Measurements from ENCODE around the gene CFAP119. TPM values are rescaled to one million over a fixed set of nuclear protein-coding genes. Genes with fewer than 3 reads are reported as not detected.

CFAP119 gene
- total and polyA plus RNA-seq, 10 of the 15 experiments (the other 5 are each of a cell fraction or from before 2014, with no cell fraction given), result 2.2 to 9.4 (median 4.3) TPM

DNA sequence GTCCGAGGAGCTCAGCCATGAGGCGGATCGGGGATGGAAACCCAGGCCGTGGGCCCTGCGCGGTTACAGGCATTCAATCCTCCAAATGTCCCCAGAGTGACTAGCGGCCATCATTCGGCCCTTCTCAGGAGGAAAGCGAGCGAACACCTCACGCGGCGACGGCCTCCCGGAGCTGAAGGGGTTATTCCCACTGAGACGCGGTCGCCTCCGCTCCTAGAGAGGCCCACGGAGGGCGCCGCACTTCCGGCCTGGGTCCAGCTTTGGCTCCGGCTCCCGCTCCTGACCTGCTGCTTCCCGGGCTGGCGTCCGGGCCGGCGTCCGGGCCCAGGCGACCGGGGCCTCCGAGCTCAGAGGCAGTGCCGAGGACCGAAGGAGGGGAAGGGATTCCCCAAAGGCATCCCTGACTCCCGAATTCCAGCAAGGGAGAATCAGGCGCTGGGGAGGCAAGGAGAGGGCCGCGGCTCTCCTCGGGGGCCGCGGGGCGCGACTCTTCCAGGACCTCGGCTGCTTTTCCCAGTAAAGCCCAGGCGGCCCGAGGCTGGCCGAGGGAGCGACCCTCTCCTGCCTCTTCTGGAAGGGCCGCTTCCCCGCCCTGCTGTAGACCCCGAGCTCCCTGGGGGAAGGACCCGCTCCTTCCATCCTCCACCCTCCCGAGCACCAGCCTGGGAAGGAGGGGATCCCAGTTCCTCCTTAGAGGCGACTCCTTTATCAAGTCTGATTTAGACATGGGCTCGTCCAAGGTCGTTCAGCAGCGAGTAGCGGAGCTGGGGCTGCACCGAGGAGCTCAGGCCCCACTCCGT lies 43.7 kb upstream of the CFAP119 start (continued):
- TF ChIP-seq, protein P1, sequence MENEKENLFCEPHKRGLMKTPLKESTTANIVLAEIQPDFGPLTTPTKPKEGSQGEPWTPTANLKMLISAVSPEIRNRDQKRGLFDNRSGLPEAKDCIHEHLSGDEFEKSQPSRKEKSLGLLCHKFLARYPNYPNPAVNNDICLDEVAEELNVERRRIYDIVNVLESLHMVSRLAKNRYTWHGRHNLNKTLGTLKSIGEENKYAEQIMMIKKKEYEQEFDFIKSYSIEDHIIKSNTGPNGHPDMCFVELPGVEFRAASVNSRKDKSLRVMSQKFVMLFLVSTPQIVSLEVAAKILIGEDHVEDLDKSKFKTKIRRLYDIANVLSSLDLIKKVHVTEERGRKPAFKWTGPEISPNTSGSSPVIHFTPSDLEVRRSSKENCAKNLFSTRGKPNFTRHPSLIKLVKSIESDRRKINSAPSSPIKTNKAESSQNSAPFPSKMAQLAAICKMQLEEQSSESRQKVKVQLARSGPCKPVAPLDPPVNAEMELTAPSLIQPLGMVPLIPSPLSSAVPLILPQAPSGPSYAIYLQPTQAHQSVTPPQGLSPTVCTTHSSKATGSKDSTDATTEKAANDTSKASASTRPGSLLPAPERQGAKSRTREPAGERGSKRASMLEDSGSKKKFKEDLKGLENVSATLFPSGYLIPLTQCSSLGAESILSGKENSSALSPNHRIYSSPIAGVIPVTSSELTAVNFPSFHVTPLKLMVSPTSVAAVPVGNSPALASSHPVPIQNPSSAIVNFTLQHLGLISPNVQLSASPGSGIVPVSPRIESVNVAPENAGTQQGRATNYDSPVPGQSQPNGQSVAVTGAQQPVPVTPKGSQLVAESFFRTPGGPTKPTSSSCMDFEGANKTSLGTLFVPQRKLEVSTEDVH (IDR thresholded peaks at IDR 0.05; ENCODE audit: low read depth, partially characterized antibody), result no peak
- TF ChIP-seq RBBP5 (conservative IDR thresholded peaks at IDR 0.05) (no peak), MYC (IDR thresholded peaks at IDR 0.05; ENCODE audit: insufficient read depth, insufficient read length, insufficient replicate concordance, low read length, severe bottlenecking) (no peak), RAD51 (IDR thresholded peaks at IDR 0.05) (no peak), JUNB (IDR thresholded peaks at IDR 0.05) (no peak), NR2C2 (IDR thresholded peaks at IDR 0.05; ENCODE audit: borderline replicate concordance, control insufficient read depth, insufficient read length, low read depth) (no peak), HDGF (IDR thresholded peaks at IDR 0.05) (no peak)
- TF ChIP-seq, protein P2, sequence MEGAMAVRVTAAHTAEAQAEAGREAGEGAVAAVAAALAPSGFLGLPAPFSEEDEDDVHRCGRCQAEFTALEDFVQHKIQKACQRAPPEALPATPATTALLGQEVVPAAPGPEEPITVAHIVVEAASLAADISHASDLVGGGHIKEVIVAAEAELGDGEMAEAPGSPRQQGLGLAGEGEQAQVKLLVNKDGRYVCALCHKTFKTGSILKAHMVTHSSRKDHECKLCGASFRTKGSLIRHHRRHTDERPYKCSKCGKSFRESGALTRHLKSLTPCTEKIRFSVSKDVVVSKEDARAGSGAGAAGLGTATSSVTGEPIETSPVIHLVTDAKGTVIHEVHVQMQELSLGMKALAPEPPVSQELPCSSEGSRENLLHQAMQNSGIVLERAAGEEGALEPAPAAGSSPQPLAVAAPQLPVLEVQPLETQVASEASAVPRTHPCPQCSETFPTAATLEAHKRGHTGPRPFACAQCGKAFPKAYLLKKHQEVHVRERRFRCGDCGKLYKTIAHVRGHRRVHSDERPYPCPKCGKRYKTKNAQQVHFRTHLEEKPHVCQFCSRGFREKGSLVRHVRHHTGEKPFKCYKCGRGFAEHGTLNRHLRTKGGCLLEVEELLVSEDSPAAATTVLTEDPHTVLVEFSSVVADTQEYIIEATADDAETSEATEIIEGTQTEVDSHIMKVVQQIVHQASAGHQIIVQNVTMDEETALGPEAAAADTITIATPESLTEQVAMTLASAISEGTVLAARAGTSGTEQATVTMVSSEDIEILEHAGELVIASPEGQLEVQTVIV (IDR thresholded peaks at IDR 0.05; ENCODE audit: borderline replicate concordance, partially characterized antibody), result no peak
- TF ChIP-seq, protein P3, sequence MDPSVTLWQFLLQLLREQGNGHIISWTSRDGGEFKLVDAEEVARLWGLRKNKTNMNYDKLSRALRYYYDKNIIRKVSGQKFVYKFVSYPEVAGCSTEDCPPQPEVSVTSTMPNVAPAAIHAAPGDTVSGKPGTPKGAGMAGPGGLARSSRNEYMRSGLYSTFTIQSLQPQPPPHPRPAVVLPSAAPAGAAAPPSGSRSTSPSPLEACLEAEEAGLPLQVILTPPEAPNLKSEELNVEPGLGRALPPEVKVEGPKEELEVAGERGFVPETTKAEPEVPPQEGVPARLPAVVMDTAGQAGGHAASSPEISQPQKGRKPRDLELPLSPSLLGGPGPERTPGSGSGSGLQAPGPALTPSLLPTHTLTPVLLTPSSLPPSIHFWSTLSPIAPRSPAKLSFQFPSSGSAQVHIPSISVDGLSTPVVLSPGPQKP (IDR thresholded peaks at IDR 0.05; ENCODE audit: low read depth, low read length), result peak; percentile 68
- TF ChIP-seq, protein P4, sequence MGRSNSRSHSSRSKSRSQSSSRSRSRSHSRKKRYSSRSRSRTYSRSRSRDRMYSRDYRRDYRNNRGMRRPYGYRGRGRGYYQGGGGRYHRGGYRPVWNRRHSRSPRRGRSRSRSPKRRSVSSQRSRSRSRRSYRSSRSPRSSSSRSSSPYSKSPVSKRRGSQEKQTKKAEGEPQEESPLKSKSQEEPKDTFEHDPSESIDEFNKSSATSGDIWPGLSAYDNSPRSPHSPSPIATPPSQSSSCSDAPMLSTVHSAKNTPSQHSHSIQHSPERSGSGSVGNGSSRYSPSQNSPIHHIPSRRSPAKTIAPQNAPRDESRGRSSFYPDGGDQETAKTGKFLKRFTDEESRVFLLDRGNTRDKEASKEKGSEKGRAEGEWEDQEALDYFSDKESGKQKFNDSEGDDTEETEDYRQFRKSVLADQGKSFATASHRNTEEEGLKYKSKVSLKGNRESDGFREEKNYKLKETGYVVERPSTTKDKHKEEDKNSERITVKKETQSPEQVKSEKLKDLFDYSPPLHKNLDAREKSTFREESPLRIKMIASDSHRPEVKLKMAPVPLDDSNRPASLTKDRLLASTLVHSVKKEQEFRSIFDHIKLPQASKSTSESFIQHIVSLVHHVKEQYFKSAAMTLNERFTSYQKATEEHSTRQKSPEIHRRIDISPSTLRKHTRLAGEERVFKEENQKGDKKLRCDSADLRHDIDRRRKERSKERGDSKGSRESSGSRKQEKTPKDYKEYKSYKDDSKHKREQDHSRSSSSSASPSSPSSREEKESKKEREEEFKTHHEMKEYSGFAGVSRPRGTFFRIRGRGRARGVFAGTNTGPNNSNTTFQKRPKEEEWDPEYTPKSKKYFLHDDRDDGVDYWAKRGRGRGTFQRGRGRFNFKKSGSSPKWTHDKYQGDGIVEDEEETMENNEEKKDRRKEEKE (IDR thresholded peaks at IDR 0.05), result no peak
- TF ChIP-seq, protein P5, sequence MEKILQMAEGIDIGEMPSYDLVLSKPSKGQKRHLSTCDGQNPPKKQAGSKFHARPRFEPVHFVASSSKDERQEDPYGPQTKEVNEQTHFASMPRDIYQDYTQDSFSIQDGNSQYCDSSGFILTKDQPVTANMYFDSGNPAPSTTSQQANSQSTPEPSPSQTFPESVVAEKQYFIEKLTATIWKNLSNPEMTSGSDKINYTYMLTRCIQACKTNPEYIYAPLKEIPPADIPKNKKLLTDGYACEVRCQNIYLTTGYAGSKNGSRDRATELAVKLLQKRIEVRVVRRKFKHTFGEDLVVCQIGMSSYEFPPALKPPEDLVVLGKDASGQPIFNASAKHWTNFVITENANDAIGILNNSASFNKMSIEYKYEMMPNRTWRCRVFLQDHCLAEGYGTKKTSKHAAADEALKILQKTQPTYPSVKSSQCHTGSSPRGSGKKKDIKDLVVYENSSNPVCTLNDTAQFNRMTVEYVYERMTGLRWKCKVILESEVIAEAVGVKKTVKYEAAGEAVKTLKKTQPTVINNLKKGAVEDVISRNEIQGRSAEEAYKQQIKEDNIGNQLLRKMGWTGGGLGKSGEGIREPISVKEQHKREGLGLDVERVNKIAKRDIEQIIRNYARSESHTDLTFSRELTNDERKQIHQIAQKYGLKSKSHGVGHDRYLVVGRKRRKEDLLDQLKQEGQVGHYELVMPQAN (conservative IDR thresholded peaks at IDR 0.05), result no peak
- TF ChIP-seq, protein P6, sequence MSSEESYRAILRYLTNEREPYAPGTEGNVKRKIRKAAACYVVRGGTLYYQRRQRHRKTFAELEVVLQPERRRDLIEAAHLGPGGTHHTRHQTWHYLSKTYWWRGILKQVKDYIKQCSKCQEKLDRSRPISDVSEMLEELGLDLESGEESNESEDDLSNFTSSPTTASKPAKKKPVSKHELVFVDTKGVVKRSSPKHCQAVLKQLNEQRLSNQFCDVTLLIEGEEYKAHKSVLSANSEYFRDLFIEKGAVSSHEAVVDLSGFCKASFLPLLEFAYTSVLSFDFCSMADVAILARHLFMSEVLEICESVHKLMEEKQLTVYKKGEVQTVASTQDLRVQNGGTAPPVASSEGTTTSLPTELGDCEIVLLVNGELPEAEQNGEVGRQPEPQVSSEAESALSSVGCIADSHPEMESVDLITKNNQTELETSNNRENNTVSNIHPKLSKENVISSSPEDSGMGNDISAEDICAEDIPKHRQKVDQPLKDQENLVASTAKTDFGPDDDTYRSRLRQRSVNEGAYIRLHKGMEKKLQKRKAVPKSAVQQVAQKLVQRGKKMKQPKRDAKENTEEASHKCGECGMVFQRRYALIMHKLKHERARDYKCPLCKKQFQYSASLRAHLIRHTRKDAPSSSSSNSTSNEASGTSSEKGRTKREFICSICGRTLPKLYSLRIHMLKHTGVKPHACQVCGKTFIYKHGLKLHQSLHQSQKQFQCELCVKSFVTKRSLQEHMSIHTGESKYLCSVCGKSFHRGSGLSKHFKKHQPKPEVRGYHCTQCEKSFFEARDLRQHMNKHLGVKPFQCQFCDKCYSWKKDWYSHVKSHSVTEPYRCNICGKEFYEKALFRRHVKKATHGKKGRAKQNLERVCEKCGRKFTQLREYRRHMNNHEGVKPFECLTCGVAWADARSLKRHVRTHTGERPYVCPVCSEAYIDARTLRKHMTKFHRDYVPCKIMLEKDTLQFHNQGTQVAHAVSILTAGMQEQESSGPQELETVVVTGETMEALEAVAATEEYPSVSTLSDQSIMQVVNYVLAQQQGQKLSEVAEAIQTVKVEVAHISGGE (CRISPR knock-in tag; IDR thresholded peaks at IDR 0.05), result no peak

All from GM12878 (cell line).